ENCODE measurements around the gene PCBP4. TPM values are rescaled to one million over a fixed set of nuclear protein-coding genes. Genes with fewer than 3 reads are reported as not detected.

PCBP4 gene
- total and polyA plus RNA-seq, 12 donors, result 10.7 to 234 (median 35.7) TPM

- 63 to 87% (median 67%) methylated on average over 4 to 7 of the region's 7 CpGs for WGBS, 4 donors
- Histone ChIP-seq H3K27ac (no peak overlapping the region), H3K4me3 (no peak overlapping the region), H3K4me1 (replicated peaks in 1 of 2) (peaks cover 12 to 16% of the 10 kb centered on the region in 2 donors), H3K9me3 (replicated peaks in 1 of 3) (no peaks in the 10 kb centered on the region), H3K27me3 (no peaks in the 10 kb centered on the region), H3K36me3 (replicated peaks in 1 of 2) (peaks cover 0 to 10% of the 10 kb centered on the region in 2 donors)
- no peak for DNase-seq
- no peak for TF ChIP-seq POLR2A (IDR thresholded peaks at IDR 0.05)
- TF ChIP-seq CTCF (IDR thresholded peaks at IDR 0.05), result no peak
- intact Hi-C loops (cut with DNase I), result loop anchor here in 1 of 2 donors (2.0 to 10.0 kb wide), 2 partner anchors 54 to 124 kb away; partner anchors contain the start of genes PARP3 and RRP9
These were observed 31.5 kb upstream of the PCBP4 start for GRCh38 chr3:51998774-51999173.

- no peak overlapping the region for H3K4me3 ChIP-seq
- no peak overlapping the region for H3K27ac ChIP-seq
- H3K4me1 ChIP-seq (replicated peaks in 1 of 2), result peaks cover 12 to 22% of the 10 kb centered on the region in 2 donors
- H3K27me3 ChIP-seq, result no peaks in the 10 kb centered on the region
- WGBS, 4 donors, result 43 to 61% (median 54%) methylated on average over 7 of the region's 7 CpGs
- H3K36me3 ChIP-seq (replicated peaks in 1 of 2), result peaks cover 0 to 17% of the 10 kb centered on the region in 2 donors
- no peaks in the 10 kb centered on the region for H3K9me3 ChIP-seq (replicated peaks in 1 of 3)
- intact Hi-C loops (cut with DNase I), result loop anchor here in 1 of 2 donors (2.0 to 10.0 kb wide), 2 partner anchors 53 to 125 kb away; partner anchors contain the start of genes PARP3 and RRP9
- no peak for DNase-seq
- TF ChIP-seq POLR2A (IDR thresholded peaks at IDR 0.05), result no peak
- no peak for TF ChIP-seq CTCF (IDR thresholded peaks at IDR 0.05)
These were observed 30.8 kb upstream of the PCBP4 start for GRCh38 chr3:51997935-51998596.

GRCh38 chr3:51997172-51997571 lies 29.9 kb upstream of the PCBP4 start:
- Histone ChIP-seq H3K4me3 (no peak overlapping the region), H3K27ac (no peak overlapping the region), H3K4me1 (replicated peaks in 1 of 2) (peaks cover 12 to 22% of the 10 kb centered on the region in 2 donors), H3K9me3 (replicated peaks in 1 of 3) (no peaks in the 10 kb centered on the region), H3K36me3 (replicated peaks in 1 of 2) (peaks cover 0 to 26% of the 10 kb centered on the region in 2 donors), H3K27me3 (no peaks in the 10 kb centered on the region)
- intact Hi-C loops (cut with DNase I), result loop anchor here in 1 of 2 donors (10.0 kb wide), 1 partner anchor 52 kb away; the partner anchor contains the start of genes PARP3 and RRP9
- WGBS, 4 donors, result 33 to 45% (median 42%) methylated on average over 2 of the region's 2 CpGs
- no peak for DNase-seq
- TF ChIP-seq CTCF (IDR thresholded peaks at IDR 0.05) (no peak), POLR2A (IDR thresholded peaks at IDR 0.05) (no peak)

GRCh38 chr3:51995346-51996163 lies 28.3 kb upstream of the PCBP4 start, which contains the start of gene RPL29:
Gene RPL29, minus strand, starts transcription at chr3:51995895. Its CDS starts 434 bp downstream, at chr3:51995461.
- DNase-seq, result peak; percentile 92 to 97 (median 94)
- intact Hi-C loops (cut with DNase I), result loop anchor here in 1 of 2 donors (10.0 kb wide), 1 partner anchor 51 kb away; the partner anchor contains the start of genes PARP3 and RRP9
- H3K36me3 ChIP-seq (replicated peaks in 1 of 2), result peaks cover 0 to 26% of the 10 kb centered on the region in 2 donors
- WGBS, 4 donors, result 0 to 1% (median 0%) methylated on average over 12 to 40 of the region's 40 CpGs
- H3K27me3 ChIP-seq, result no peaks in the 10 kb centered on the region
- TF ChIP-seq CTCF (IDR thresholded peaks at IDR 0.05) (peak; percentile 12 to 39 (median 36)), POLR2A (IDR thresholded peaks at IDR 0.05) (peak; percentile 49 to 64)
- H3K4me3 ChIP-seq, result peak within 1 kb of the TSS; percentile 19 to 71 (median 58)
- H3K27ac ChIP-seq, result peak within 1 kb of the TSS; percentile 67 to 92 (median 83)
- peaks cover 12 to 22% of the 10 kb centered on the region in 2 donors for H3K4me1 ChIP-seq (replicated peaks in 1 of 2)
- H3K9me3 ChIP-seq (replicated peaks in 1 of 3), result no peaks in the 10 kb centered on the region

All from adrenal gland (tissue), 12 donors.